ENCODE measurements around the gene CELSR2. TPM values are rescaled to one million over a fixed set of nuclear protein-coding genes. Genes with fewer than 3 reads are reported as not detected.

The CELSR2 gene
- total RNA-seq, 1 experiment from 2014 or later: 0.97 TPM

DNA sequence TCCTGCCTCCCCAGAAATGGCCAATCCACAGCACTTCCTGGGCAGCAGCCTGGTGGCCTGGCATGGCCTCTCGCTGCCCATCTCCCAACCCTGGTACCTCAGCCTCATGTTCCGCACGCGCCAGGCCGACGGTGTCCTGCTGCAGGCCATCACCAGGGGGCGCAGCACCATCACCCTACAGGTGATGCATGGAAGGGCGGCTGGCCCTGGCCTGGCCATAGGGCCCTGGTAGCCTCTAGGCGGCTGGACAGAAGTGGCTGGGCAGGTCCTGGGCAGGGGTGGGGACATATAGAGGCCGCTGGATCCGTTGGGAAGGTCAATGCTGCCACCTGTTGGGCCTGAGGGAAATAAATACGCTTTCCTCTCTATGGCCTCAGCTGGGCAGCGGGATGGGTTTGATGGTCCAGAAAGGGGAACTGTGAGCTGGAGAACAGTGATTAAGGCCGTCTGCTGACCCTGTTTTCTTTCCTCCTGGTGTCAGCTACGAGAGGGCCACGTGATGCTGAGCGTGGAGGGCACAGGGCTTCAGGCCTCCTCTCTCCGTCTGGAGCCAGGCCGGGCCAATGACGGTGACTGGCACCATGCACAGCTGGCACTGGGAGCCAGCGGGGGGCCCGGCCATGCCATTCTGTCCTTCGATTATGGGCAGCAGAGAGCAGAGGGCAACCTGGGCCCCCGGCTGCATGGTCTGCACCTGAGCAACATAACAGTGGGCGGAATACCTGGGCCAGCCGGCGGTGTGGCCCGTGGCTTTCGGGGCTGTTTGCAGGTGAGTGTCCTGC is 14.4 kb downstream of the CELSR2 start:
- DNase-seq (ENCODE audit: low read depth): peak; percentile 93

DNA sequence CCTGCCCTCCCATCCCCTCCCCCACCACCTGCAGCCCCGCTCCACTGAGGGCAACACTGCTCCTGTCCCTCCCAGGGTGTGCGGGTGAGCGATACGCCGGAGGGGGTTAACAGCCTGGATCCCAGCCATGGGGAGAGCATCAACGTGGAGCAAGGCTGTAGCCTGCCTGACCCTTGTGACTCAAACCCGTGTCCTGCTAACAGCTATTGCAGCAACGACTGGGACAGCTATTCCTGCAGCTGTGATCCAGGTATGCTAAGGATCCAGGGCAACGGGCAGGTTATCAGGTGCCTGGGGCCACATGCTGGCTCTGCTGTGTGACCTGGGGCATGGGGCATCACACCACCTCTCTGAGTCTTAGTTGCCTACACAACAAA is 15.0 kb downstream of the CELSR2 start:
- DNase-seq (ENCODE audit: low read depth): no peak

DNA sequence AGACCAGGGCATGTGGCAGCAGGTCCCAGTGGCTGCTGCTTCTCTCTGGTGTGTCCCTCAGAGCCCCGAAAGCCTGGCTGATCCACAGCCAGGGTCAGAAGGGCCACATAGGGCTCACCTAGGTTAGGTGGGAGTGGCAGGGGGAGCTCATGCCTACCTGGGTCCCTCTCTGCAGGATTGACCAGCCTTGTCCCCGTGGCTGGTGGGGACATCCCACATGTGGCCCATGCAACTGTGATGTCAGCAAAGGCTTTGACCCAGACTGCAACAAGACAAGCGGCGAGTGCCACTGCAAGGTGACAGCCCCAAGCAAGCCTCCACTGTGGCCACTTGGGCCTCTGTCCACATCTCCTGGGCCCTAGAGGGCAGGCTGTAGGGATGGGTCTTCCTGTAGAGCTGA is 15.7 kb downstream of the CELSR2 start:
- DNase-seq (ENCODE audit: low read depth): no peak

DNA sequence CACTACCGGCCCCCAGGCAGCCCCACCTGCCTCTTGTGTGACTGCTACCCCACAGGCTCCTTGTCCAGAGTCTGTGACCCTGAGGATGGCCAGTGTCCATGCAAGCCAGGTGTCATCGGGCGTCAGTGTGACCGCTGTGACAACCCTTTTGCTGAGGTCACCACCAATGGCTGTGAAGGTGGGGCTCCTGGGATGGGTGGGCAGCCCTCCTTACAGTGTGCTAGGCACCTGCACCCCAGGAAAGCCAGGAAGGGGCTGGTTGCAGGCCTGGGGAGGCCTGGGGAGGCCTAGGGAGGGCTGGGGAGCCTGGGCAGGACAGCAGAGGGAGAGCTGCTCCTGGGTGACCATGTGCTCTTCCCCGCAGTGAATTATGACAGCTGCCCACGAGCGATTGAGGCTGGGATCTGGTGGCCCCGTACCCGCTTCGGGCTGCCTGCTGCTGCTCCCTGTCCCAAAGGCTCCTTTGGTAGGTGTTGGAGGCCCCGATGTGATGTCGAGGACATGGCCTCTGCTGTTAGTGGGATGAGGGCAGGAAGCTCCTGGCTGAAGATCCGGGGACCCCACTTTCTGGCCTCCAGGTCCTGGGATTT is 16.5 kb downstream of the CELSR2 start:
- no peak for DNase-seq (ENCODE audit: low read depth)

DNA sequence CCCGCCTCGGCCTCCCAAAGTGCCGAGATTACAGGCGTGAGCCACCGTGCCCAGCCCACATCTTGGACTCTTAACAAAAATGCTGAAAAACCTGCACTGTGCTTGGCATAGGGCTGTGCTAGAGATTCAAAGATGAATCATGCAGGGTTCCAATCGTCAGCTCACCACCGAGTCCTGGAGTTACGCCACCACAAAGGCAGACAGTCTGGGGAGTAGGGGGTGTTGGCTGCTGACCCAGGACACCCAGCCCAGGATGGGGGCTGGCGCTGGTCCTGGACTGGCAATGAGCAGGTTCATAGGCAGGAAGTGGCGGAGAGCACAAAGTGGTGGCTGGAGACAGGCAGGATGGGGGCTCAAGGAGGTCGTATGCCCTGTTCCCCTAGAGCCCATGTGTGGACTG is 17.6 kb downstream of the CELSR2 start:
- peak; percentile 80 for DNase-seq (ENCODE audit: low read depth)

DNA sequence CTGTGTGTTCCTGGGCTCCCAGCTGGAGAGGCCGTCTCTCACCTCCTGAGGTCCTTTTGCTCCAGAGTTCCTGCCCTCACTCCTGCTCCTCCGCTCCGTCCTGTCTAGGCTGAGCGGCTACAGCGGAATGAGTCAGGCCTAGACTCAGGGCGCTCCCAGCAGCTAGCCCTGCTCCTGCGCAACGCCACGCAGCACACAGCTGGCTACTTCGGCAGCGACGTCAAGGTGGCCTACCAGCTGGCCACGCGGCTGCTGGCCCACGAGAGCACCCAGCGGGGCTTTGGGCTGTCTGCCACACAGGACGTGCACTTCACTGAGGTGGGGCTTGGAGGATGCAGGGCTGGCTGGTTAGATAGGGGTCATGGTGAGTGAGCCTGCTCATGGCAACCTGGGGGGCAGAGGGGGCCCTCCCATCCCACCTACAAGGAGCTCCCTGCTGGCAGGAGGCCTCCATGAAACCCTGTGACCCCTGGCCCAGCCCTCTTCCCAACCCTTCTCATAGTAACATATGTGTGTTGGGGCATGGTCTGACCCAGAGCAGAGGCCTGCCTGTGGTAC is 18.5 kb downstream of the CELSR2 start:
- peak; percentile 41 for DNase-seq (ENCODE audit: low read depth)

DNA sequence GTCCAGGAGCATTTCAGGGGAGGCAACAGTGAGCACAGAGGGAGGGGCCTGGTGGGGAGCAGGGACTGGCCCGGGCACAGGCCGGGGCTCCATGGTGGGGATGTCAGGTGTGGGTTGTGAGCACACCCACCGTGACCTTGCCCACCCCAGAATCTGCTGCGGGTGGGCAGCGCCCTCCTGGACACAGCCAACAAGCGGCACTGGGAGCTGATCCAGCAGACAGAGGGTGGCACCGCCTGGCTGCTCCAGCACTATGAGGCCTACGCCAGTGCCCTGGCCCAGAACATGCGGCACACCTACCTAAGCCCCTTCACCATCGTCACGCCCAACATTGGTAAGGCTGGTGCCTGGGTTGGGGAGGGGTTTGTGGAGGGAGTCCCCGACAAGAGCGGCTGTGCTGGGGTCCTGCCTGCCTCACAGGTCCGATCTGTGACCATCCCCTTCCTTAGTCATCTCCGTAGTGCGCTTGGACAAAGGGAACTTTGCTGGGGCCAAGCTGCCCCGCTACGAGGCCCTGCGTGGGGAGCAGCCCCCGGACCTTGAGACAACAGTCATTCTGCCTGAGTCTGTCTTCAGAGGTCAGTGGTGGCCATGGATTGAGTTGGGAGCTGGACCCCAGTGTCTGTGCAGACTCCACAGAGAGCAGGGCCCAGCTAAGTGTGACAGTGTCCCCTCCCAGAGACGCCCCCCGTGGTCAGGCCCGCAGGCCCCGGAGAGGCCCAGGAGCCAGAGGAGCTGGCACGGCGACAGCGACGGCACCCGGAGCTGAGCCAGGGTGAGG is 19.3 kb downstream of the CELSR2 start:
- no peak for DNase-seq (ENCODE audit: low read depth)

DNA sequence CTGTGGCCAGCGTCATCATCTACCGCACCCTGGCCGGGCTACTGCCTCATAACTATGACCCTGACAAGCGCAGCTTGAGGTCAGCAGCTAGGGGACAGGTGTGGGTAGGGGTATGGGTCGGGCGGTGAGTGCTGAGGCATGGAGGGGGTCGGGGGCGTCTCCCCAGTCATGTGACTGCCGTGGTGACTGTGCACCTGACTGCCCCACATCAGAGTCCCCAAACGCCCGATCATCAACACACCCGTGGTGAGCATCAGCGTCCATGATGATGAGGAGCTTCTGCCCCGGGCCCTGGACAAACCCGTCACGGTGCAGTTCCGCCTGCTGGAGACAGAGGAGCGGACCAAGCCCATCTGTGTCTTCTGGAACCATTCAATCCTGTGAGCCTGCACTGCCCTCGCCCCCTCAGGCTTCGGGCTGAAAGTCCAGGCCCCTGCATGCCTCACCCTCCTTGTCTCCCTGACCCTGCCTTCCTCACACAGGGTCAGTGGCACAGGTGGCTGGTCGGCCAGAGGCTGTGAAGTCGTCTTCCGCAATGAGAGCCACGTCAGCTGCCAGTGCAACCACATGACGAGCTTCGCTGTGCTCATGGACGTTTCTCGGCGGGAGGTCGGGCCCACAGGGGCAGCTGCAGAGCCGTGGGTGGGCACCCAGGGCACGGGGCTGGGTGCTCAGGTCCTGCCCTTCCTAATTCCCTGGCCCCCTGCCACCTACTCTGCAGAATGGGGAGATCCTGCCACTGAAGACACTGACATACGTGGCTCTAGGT is 20.1 kb downstream of the CELSR2 start:
- no peak for DNase-seq (ENCODE audit: low read depth)

DNA sequence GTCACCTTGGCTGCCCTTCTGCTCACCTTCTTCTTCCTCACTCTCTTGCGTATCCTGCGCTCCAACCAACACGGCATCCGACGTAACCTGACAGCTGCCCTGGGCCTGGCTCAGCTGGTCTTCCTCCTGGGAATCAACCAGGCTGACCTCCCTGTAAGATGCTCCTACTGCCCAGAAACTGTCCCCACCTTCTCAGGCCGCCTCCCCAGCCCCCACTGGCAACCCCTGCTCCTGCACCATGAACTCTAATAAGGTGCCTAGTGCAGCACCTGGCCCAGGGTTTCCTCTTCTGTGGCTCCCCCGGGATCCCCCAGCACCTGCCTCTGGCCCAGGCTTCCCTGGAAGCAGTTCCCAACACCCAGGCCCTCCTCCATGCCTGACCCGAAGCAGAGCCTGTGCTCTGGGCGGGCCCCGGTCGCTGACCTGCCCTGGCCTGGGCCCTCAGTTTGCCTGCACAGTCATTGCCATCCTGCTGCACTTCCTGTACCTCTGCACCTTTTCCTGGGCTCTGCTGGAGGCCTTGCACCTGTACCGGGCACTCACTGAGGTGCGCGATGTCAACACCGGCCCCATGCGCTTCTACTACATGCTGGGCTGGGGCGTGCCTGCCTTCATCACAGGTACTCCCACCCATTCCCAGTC is 20.8 kb downstream of the CELSR2 start:
- DNase-seq (ENCODE audit: low read depth): no peak

DNA sequence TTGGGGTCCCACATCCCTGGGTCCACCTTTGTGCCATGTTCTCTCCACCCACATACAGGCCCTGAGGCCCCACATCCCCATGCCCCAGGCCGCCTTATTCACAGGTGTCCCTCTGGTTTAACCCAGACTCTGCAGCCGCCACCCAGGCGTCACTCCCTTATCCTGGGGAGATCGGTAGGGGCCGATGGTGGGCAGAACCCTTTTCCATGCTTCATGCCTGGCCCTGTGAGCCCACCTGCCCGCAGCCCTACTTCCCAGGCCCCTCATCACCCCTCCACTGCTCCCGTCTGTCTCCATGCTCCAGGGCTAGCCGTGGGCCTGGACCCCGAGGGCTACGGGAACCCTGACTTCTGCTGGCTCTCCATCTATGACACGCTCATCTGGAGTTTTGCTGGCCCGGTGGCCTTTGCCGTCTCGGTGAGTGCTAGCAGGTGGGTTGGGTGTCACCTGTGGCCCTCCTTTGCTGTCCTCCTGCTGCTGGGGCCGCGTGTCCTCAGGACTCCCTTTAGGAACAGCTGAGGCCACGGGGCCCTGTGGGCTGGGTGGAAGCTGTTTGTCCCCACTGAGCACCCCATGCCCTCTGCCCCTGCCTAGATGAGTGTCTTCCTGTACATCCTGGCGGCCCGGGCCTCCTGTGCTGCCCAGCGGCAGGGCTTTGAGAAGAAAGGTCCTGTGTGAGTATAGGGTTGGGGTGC is 21.4 kb downstream of the CELSR2 start:
- no peak for DNase-seq (ENCODE audit: low read depth)

DNA sequence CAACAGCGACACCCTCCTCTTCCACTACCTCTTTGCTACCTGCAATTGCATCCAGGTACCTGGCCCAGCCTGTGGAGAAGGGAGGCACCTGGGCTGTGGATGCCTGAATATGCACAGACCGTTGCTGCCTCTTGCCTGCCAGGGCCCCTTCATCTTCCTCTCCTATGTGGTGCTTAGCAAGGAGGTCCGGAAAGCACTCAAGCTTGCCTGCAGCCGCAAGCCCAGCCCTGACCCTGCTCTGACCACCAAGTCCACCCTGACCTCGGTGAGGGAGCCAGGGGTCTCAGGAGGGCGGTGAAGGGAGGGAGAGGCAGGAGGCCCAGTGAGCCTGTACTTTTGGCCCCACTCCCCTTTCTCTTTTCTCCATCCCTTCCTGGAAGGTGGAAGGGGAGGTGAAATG is 22.1 kb downstream of the CELSR2 start:
- DNase-seq (ENCODE audit: low read depth): no peak

DNA sequence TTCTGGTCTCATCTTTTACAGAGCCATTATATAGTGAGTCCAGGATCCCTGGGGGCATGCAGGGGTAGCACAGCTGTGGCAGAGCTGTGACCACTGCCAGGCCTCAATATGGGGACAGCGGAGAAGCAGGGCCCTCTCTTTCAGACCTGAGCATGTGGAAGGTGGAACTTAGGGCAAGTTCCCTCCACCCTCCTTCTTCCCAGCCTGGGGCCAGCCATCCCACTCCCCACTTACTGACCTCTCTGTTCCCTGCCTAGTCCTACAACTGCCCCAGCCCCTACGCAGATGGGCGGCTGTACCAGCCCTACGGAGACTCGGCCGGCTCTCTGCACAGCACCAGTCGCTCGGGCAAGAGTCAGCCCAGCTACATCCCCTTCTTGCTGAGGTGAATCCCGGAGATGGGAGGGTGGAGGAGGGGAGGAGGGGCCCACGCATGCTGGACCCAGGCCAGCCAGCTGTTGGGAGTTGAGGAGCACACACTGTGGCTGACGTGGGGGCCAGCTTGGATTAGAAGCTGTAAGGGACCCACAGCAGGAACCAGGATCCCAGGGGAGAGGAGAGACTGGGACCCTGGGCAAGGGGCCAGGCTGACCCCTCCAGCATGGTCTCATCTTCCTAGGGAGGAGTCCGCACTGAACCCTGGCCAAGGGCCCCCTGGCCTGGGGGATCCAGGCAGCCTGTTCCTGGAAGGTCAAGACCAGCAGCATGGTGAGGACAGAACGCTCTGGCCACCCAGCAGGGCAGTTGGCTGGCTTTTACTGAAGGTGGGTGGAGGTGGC is 22.9 kb downstream of the CELSR2 start:
- no peak for DNase-seq (ENCODE audit: low read depth)

DNA sequence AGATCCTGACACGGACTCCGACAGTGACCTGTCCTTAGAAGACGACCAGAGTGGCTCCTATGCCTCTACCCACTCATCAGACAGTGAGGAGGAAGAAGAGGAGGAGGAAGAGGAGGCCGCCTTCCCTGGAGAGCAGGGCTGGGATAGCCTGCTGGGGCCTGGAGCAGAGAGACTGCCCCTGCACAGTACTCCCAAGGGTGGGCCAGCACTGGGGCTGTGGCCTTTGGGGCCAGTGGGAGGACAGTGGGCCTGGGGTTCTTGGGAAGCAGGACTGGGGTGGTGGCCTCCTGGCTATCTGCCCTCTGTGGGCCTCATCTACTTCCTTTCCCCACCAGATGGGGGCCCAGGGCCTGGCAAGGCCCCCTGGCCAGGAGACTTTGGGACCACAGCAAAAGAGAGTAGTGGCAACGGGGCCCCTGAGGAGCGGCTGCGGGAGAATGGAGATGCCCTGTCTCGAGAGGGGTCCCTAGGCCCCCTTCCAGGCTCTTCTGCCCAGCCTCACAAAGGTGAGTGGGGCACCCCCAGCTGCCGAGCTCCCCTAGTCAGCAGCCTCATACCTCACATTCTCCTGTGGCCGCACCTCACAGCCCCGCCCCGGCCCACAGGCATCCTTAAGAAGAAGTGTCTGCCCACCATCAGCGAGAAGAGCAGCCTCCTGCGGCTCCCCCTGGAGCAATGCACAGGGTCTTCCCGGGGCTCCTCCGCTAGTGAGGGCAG is 23.6 kb downstream of the CELSR2 start:
- no peak for DNase-seq (ENCODE audit: low read depth)

DNA sequence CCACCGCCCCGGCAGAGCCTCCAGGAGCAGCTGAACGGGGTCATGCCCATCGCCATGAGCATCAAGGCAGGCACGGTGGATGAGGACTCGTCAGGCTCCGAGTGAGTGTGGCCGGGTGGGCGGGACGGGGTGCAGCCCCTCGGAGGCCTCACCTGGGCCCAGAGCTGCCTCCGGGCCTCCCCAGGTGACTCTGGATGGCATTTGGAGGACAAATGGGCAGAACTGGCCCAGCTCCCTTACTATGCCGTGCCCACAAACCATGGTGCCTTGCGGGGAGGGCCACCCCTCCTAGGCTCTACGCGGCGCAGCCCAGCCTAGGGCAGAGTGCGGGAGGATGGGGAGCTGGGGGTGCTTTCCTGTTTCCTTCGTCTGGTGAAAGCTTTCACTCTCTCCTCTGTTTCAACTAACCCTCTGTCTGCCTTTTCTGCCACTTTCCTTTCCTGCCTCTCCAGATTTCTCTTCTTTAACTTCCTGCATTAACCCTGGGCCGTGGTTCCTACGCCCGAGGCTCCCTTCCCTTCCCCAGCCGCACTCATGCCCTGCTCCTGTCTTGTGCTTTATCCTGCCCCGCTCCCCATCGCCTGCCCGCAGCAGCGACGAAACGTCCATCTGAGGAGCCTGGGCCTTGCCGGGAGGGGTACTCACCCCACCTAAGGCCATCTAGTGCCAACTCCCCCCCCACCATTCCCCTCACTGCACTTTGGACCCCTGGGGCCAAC is 24.4 kb downstream of the CELSR2 start:
- no peak for DNase-seq (ENCODE audit: low read depth)

DNA sequence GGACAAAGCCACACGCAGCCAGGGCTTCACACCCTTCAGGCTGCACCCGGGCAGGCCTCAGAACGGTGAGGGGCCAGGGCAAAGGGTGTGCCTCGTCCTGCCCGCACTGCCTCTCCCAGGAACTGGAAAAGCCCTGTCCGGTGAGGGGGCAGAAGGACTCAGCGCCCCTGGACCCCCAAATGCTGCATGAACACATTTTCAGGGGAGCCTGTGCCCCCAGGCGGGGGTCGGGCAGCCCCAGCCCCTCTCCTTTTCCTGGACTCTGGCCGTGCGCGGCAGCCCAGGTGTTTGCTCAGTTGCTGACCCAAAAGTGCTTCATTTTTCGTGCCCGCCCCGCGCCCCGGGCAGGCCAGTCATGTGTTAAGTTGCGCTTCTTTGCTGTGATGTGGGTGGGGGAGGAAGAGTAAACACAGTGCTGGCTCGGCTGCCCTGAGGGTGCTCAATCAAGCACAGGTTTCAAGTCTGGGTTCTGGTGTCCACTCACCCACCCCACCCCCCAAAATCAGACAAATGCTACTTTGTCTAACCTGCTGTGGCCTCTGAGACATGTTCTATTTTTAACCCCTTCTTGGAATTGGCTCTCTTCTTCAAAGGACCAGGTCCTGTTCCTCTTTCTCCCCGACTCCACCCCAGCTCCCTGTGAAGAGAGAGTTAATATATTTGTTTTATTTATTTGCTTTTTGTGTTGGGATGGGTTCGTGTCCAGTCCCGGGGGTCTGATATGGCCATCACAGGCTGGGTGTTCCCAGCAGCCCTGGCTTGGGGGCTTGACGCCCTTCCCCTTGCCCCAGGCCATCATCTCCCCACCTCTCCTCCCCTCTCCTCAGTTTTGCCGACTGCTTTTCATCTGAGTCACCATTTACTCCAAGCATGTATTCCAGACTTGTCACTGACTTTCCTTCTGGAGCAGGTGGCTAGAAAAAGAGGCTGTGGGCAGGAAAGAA is 25.5 kb downstream of the CELSR2 start:
- DNase-seq (ENCODE audit: low read depth): peak; percentile 86

DNA sequence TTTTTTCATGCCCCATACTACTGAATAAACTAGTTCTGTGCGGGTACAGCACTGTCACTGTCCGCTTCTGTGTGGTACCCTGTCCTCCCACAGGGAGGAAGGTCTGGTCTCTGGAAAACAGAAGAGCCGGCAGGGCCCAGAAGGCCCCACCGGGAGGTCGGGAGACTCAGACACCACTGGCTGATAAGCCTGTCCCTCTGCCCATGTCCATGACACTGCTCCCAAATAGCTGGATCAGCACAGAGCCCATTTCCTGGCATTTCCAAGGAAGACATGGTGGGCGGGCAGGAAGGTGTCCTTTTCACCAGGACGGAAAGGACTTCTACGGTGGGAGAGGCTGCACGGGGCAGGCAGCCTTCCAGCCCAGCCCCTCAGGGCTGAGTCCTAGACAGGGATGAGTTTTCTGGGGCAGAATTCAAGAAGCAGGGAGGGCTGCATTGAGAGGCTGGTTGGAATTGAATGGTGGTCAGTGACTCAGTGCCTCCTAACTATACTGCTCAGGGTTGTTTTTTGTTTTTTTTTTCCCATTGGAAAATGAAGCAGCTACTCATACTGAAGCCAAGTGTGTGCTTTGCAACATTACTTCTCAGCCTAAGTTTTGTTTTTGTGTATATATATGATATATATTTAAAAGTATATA is 26.5 kb downstream of the CELSR2 start:
- DNase-seq (ENCODE audit: low read depth): peak; percentile 89
